ENCODE results near the gene LRRC59. TPM values are rescaled to one million over a fixed set of nuclear protein-coding genes. Genes with fewer than 3 reads are reported as not detected.

The LRRC59 gene
- total RNA-seq, 1 experiment from 2014 or later = 119 TPM

- DNase-seq = no peak
- Histone ChIP-seq H3K4me3 (ENCODE audit: insufficient read depth, low read depth, low read length) (no peak overlapping the region), H3K36me3 (replicated peaks; ENCODE audit: control insufficient read depth, insufficient read depth, low read length) (peaks cover 40% of the 10 kb centered on the region), H3K27me3 (ENCODE audit: control insufficient read depth, insufficient read depth, low read length) (no peaks in the 10 kb centered on the region)
Observed at GRCh38 chr17:50381920-50382319, 15.4 kb downstream of the LRRC59 start.

GRCh38 chr17:50381260-50381815 lies 16.0 kb downstream of the LRRC59 start:
- peaks cover 36% of the 10 kb centered on the region for H3K36me3 ChIP-seq (replicated peaks; ENCODE audit: control insufficient read depth, insufficient read depth, low read length)
- no peak for DNase-seq
- H3K4me3 ChIP-seq (ENCODE audit: insufficient read depth, low read depth, low read length) = no peak overlapping the region
- no peaks in the 10 kb centered on the region for H3K27me3 ChIP-seq (ENCODE audit: control insufficient read depth, insufficient read depth, low read length)

GRCh38 chr17:50380369-50381259 lies 16.7 kb downstream of the LRRC59 start:
- peak; percentile 40 for DNase-seq
- Histone ChIP-seq H3K36me3 (replicated peaks; ENCODE audit: control insufficient read depth, insufficient read depth, low read length) (peaks cover 35% of the 10 kb centered on the region), H3K4me3 (ENCODE audit: insufficient read depth, low read depth, low read length) (no peak overlapping the region), H3K27me3 (ENCODE audit: control insufficient read depth, insufficient read depth, low read length) (no peaks in the 10 kb centered on the region)

GRCh38 chr17:50379351-50380132 lies 17.8 kb downstream of the LRRC59 start:
- peaks cover 27% of the 10 kb centered on the region for H3K36me3 ChIP-seq (replicated peaks; ENCODE audit: control insufficient read depth, insufficient read depth, low read length)
- no peak overlapping the region for H3K4me3 ChIP-seq (ENCODE audit: insufficient read depth, low read depth, low read length)
- no peaks in the 10 kb centered on the region for H3K27me3 ChIP-seq (ENCODE audit: control insufficient read depth, insufficient read depth, low read length)
- DNase-seq = no peak

- H3K4me3 ChIP-seq (ENCODE audit: insufficient read depth, low read depth, low read length) = no peak overlapping the region
- DNase-seq = no peak
- H3K27me3 ChIP-seq (ENCODE audit: control insufficient read depth, insufficient read depth, low read length) = no peaks in the 10 kb centered on the region
- H3K36me3 ChIP-seq (replicated peaks; ENCODE audit: control insufficient read depth, insufficient read depth, low read length) = peaks cover 18% of the 10 kb centered on the region
Observed at GRCh38 chr17:50375858-50376538, 21.3 kb downstream of the LRRC59 start.

- DNase-seq = no peak
- peak overlapping the region; percentile 75 for H3K4me3 ChIP-seq (ENCODE audit: insufficient read depth, low read depth, low read length)
- H3K27me3 ChIP-seq (ENCODE audit: control insufficient read depth, insufficient read depth, low read length) = no peaks in the 10 kb centered on the region
- H3K36me3 ChIP-seq (replicated peaks; ENCODE audit: control insufficient read depth, insufficient read depth, low read length) = peaks cover 23% of the 10 kb centered on the region
Observed at GRCh38 chr17:50373705-50374104, 23.6 kb downstream of the LRRC59 start.

- Histone ChIP-seq H3K27me3 (ENCODE audit: control insufficient read depth, insufficient read depth, low read length) (no peaks in the 10 kb centered on the region), H3K4me3 (ENCODE audit: insufficient read depth, low read depth, low read length) (peak within 1 kb of the TSS; percentile 75), H3K36me3 (replicated peaks; ENCODE audit: control insufficient read depth, insufficient read depth, low read length) (peaks cover 26% of the 10 kb centered on the region)
- peak; percentile 93 for DNase-seq
Observed at GRCh38 chr17:50372758-50373556, 24.4 kb downstream of the LRRC59 start, which contains the start of the genes EME1 and MRPL27. TSS of gene EME1 (plus strand) at chr17:50373229. CDS start at chr17:50375209, 1,980 bp downstream. TSS of gene MRPL27 (minus strand) at chr17:50373184. CDS start at chr17:50373170, 14 bp downstream.

- H3K27me3 ChIP-seq (ENCODE audit: control insufficient read depth, insufficient read depth, low read length) = no peaks in the 10 kb centered on the region
- H3K36me3 ChIP-seq (replicated peaks; ENCODE audit: control insufficient read depth, insufficient read depth, low read length) = peaks cover 31% of the 10 kb centered on the region
- H3K4me3 ChIP-seq (ENCODE audit: insufficient read depth, low read depth, low read length) = peak overlapping the region; percentile 75
- no peak for DNase-seq
Observed at GRCh38 chr17:50372222-50372757, 25.0 kb downstream of the LRRC59 start.

GRCh38 chr17:50371526-50371925 lies 25.8 kb downstream of the LRRC59 start:
- H3K4me3 ChIP-seq (ENCODE audit: insufficient read depth, low read depth, low read length) = no peak overlapping the region
- H3K36me3 ChIP-seq (replicated peaks; ENCODE audit: control insufficient read depth, insufficient read depth, low read length) = peaks cover 35% of the 10 kb centered on the region
- H3K27me3 ChIP-seq (ENCODE audit: control insufficient read depth, insufficient read depth, low read length) = no peaks in the 10 kb centered on the region
- DNase-seq = no peak

GRCh38 chr17:50370052-50370451 lies 27.3 kb downstream of the LRRC59 start:
- H3K36me3 ChIP-seq (replicated peaks; ENCODE audit: control insufficient read depth, insufficient read depth, low read length) = peaks cover 35% of the 10 kb centered on the region

GRCh38 chr17:50367401-50367800 lies 29.9 kb downstream of the LRRC59 start:
- no peak for DNase-seq
- H3K27me3 ChIP-seq (ENCODE audit: control insufficient read depth, insufficient read depth, low read length) = no peaks in the 10 kb centered on the region
- H3K36me3 ChIP-seq (replicated peaks; ENCODE audit: control insufficient read depth, insufficient read depth, low read length) = peaks cover 35% of the 10 kb centered on the region
- H3K4me3 ChIP-seq (ENCODE audit: insufficient read depth, low read depth, low read length) = no peak overlapping the region

More at GRCh38 chr17:50370052-50370451, 27.3 kb downstream of the LRRC59 start:
- H3K27me3 ChIP-seq (ENCODE audit: control insufficient read depth, insufficient read depth, low read length) = no peaks in the 10 kb centered on the region
- DNase-seq = no peak
- H3K4me3 ChIP-seq (ENCODE audit: insufficient read depth, low read depth, low read length) = no peak overlapping the region

GRCh38 chr17:50365649-50366393 lies 31.5 kb downstream of the LRRC59 start:
- DNase-seq = peak; percentile 31
- Histone ChIP-seq H3K36me3 (replicated peaks; ENCODE audit: control insufficient read depth, insufficient read depth, low read length) (peaks cover 32% of the 10 kb centered on the region), H3K27me3 (ENCODE audit: control insufficient read depth, insufficient read depth, low read length) (no peaks in the 10 kb centered on the region), H3K4me3 (ENCODE audit: insufficient read depth, low read depth, low read length) (no peak overlapping the region)

- Histone ChIP-seq H3K4me3 (ENCODE audit: insufficient read depth, low read depth, low read length) (no peak overlapping the region), H3K27me3 (ENCODE audit: control insufficient read depth, insufficient read depth, low read length) (no peaks in the 10 kb centered on the region), H3K36me3 (replicated peaks; ENCODE audit: control insufficient read depth, insufficient read depth, low read length) (peaks cover 26% of the 10 kb centered on the region)
- DNase-seq = peak; percentile 55
Observed at GRCh38 chr17:50365165-50365564, 32.2 kb downstream of the LRRC59 start.
